Parathyroid adenoma (tissue), 2 donors: ENCODE results near the gene LRIG1.
"Not testable (repeated sequence)": the region's sequence is repeated elsewhere in the genome, so short reads cannot be mapped to it uniquely, and the experiment has no call there.

ENCODE experiments used
- H2AFZ ChIP-seq: fragments of 300-600 bp; sonication (generic); one replicate; pipeline ENCODE4 v1.7.0; 2017; ENCODE audit warnings: antibody characterized with exemption, mild to moderate bottlenecking
- H3K27ac ChIP-seq: fragments of 300-600 bp; sonication (generic); one replicate; pipeline ENCODE4 v1.7.0; 2017
- H3K27me3 ChIP-seq: fragments of 300-600 bp; sonication (generic); one replicate; pipeline ENCODE4 v1.7.0; 2017; ENCODE audit warnings: low read length; ENCODE audit not compliant: control insufficient read depth, insufficient read depth
- H3K36me3 ChIP-seq: fragments of 300-600 bp; sonication (generic); one replicate; pipeline ENCODE4 v1.7.0; 2017; ENCODE audit warnings: low read length; ENCODE audit not compliant: control insufficient read depth, insufficient read depth
- H3K4me1 ChIP-seq: fragments of 300-600 bp; sonication (generic); one replicate; pipeline ENCODE4 v1.7.0; 2017; ENCODE audit warnings: control low read depth
- H3K4me2 ChIP-seq: fragments of 300-600 bp; sonication (generic); one replicate; pipeline ENCODE4 v1.7.0; 2017; ENCODE audit warnings: low read length
- H3K4me3 ChIP-seq: fragments of 300-600 bp; sonication (generic); one replicate; pipeline ENCODE4 v1.7.0; 2017; ENCODE audit warnings: low read depth, low read length
- H3K79me2 ChIP-seq: fragments of 300-600 bp; sonication (generic); one replicate; pipeline ENCODE4 v1.7.0; 2017; ENCODE audit warnings: control low read depth
- H3K9ac ChIP-seq: fragments of 300-600 bp; sonication (generic); one replicate; pipeline ENCODE4 v1.7.0; 2017; ENCODE audit warnings: mild to moderate bottlenecking
- H3K9me3 ChIP-seq: fragments of 300-600 bp; sonication (generic); one replicate; pipeline ENCODE4 v1.7.0; 2017; ENCODE audit warnings: low read length; ENCODE audit not compliant: control insufficient read depth
- CTCF ChIP-seq: fragments of 300-600 bp; sonication (generic); IDR thresholded peaks from one replicate; pipeline ENCODE4 v1.7.0; 2017; ENCODE audit warnings: antibody characterized with exemption, mild to moderate bottlenecking
- donor health status: primary hyperparathyroidism.

LRIG1 gene

GRCh38 chr3:66425032-66425431 is 75.8 kb downstream of the LRIG1 start:
- no peaks in the 10 kb centered on the region for H3K36me3 ChIP-seq
- no peak overlapping the region for H3K4me2 ChIP-seq
- TF ChIP-seq CTCF = no peak
- no peak overlapping the region for H3K4me3 ChIP-seq
- H3K9me3 ChIP-seq = no peaks in the 10 kb centered on the region
- no peak overlapping the region for H3K27ac ChIP-seq
- no peaks in the 10 kb centered on the region for H3K4me1 ChIP-seq
- no peaks in the 10 kb centered on the region for H3K27me3 ChIP-seq
- H3K79me2 ChIP-seq = peaks cover 5% of the 10 kb centered on the region
- H3K9ac ChIP-seq = no peak overlapping the region
- no peak overlapping the region for H2AFZ ChIP-seq

- no peaks in the 10 kb centered on the region for H3K4me1 ChIP-seq
- no peak overlapping the region for H2AFZ ChIP-seq
- H3K27ac ChIP-seq = no peak overlapping the region
These were observed 77.0 kb downstream of the LRIG1 start for GRCh38 chr3:66423791-66424190.

GRCh38 chr3:66421893-66422292 is 78.9 kb downstream of the LRIG1 start:
- H3K79me2 ChIP-seq, H3K36me3 ChIP-seq, H3K27ac ChIP-seq, H3K4me2 ChIP-seq, H3K4me3 ChIP-seq, H3K27me3 ChIP-seq, H3K9ac ChIP-seq, H3K4me1 ChIP-seq, H2AFZ ChIP-seq, H3K9me3 ChIP-seq: not testable (repeated sequence)

More at GRCh38 chr3:66423791-66424190, 77.0 kb downstream of the LRIG1 start:
- Histone ChIP-seq H3K36me3 (no peaks in the 10 kb centered on the region), H3K4me2 (no peak overlapping the region), H3K4me3 (no peak overlapping the region), H3K79me2 (peaks cover 5% of the 10 kb centered on the region), H3K9ac (no peak overlapping the region), H3K27me3 (no peaks in the 10 kb centered on the region), H3K9me3 (no peaks in the 10 kb centered on the region)
- no peak for TF ChIP-seq CTCF

GRCh38 chr3:66421144-66421543 is 79.7 kb downstream of the LRIG1 start:
- not testable (repeated sequence) for H3K4me1 ChIP-seq, H3K27ac ChIP-seq

GRCh38 chr3:66419036-66419435 is 81.8 kb downstream of the LRIG1 start:
- Histone ChIP-seq H3K27me3 (no peaks in the 10 kb centered on the region), H3K4me2 (no peak overlapping the region), H3K4me1 (peaks cover 7% of the 10 kb centered on the region), H2AFZ (no peak overlapping the region), H3K36me3 (no peaks in the 10 kb centered on the region), H3K4me3 (no peak overlapping the region), H3K9ac (no peak overlapping the region), H3K79me2 (peaks cover 3% of the 10 kb centered on the region), H3K9me3 (no peaks in the 10 kb centered on the region), H3K27ac (no peak overlapping the region)
- TF ChIP-seq CTCF = no peak

More at GRCh38 chr3:66421144-66421543, 79.7 kb downstream of the LRIG1 start:
- H3K4me3 ChIP-seq, H3K79me2 ChIP-seq, H3K4me2 ChIP-seq, H3K27me3 ChIP-seq, H3K9ac ChIP-seq, H3K9me3 ChIP-seq, H2AFZ ChIP-seq, H3K36me3 ChIP-seq: not testable (repeated sequence)

GRCh38 chr3:66418475-66418931 is 82.3 kb downstream of the LRIG1 start:
- H3K27ac ChIP-seq = no peak overlapping the region
- H3K9me3 ChIP-seq = no peaks in the 10 kb centered on the region
- H3K4me2 ChIP-seq = no peak overlapping the region
- no peaks in the 10 kb centered on the region for H3K36me3 ChIP-seq
- no peaks in the 10 kb centered on the region for H3K27me3 ChIP-seq
- H3K9ac ChIP-seq = peak overlapping the region; percentile 2
- no peak overlapping the region for H2AFZ ChIP-seq
- no peak for TF ChIP-seq CTCF
- H3K79me2 ChIP-seq = peaks cover 3% of the 10 kb centered on the region
- H3K4me1 ChIP-seq = peaks cover 7% of the 10 kb centered on the region
- no peak overlapping the region for H3K4me3 ChIP-seq
